T-helper 17 cell (primary cell): ENCODE measurements around the gene RAB6D. TPM values are rescaled to one million over a fixed set of nuclear protein-coding genes. Genes with fewer than 3 reads are reported as not detected.
"Not testable (repeated sequence)": the region's sequence is repeated elsewhere in the genome, so short reads cannot be mapped to it uniquely, and the experiment has no call there.

ENCODE experiments used
- ATAC-seq: fragments of 150-1000 bp; cut with Tn5 transposase; 2 replicates; pipeline ENCODE4 v1.10.0; 2021; ENCODE audit warnings: mild to moderate bottlenecking, moderate library complexity
- DNase-seq, 3 donors: peaks; one replicate each; pipeline versions ENCODE4 v3.0.0 to v3.0.0-alpha.2; 2020 to 2021
- H3K9me3 ChIP-seq: one replicate; pipeline ENCODE4 v1.7.0; 2013; ENCODE audit warnings: low read length, mild to moderate bottlenecking; ENCODE audit not compliant: control insufficient read depth, poor library complexity, severe bottlenecking
- H3K27ac Mint-ChIP-seq: one replicate; pipeline ENCODE4 v1.8.0; 2022; ENCODE audit warnings: mild to moderate bottlenecking, moderate library complexity, mixed read lengths
- H3K27me3 Mint-ChIP-seq: one replicate; pipeline ENCODE4 v1.8.0; 2022; ENCODE audit warnings: mixed read lengths
- H3K36me3 Mint-ChIP-seq: one replicate; pipeline ENCODE4 v1.8.0; 2022; ENCODE audit warnings: low read depth, mixed read lengths
- H3K4me1 Mint-ChIP-seq: one replicate; pipeline ENCODE4 v1.8.0; 2022; ENCODE audit warnings: mild to moderate bottlenecking, mixed read lengths
- H3K4me3 Mint-ChIP-seq: one replicate; pipeline ENCODE4 v1.8.0; 2022; ENCODE audit warnings: mild to moderate bottlenecking, moderate library complexity, mixed read lengths
- total RNA-seq, 4 donors: library from RNA in 2 of 4; stranded (reverse) in 2 of 4; gene quantifications; one replicate each; pipeline ENCODE4 v1.2.3 and lab custom pipeline; 2022 to 2026

The RAB6D gene
- total RNA-seq, 2 donors from 2014 or later, result not detected

- peaks cover 24% of the 10 kb centered on the region for H3K27me3 Mint-ChIP-seq
- not testable (repeated sequence) for H3K36me3 Mint-ChIP-seq, H3K9me3 ChIP-seq, ATAC-seq, H3K4me1 Mint-ChIP-seq, DNase-seq, H3K27ac Mint-ChIP-seq, H3K4me3 Mint-ChIP-seq
These were observed 16.9 kb downstream of the RAB6D start for GRCh38 chr2:131347035-131347434.

- not testable (repeated sequence) for ATAC-seq, DNase-seq, H3K9me3 ChIP-seq, H3K27ac Mint-ChIP-seq, H3K36me3 Mint-ChIP-seq, H3K4me1 Mint-ChIP-seq, H3K4me3 Mint-ChIP-seq
- peaks cover 40% of the 10 kb centered on the region for H3K27me3 Mint-ChIP-seq
These were observed 24.7 kb downstream of the RAB6D start for GRCh38 chr2:131339307-131339706.

GRCh38 chr2:131335319-131335718 lies 28.6 kb downstream of the RAB6D start:
- H3K27me3 Mint-ChIP-seq, result peaks cover 58% of the 10 kb centered on the region
- not testable (repeated sequence) for H3K9me3 ChIP-seq, DNase-seq, H3K36me3 Mint-ChIP-seq, H3K27ac Mint-ChIP-seq, ATAC-seq, H3K4me3 Mint-ChIP-seq, H3K4me1 Mint-ChIP-seq

- H3K9me3 ChIP-seq, DNase-seq, H3K4me3 Mint-ChIP-seq, H3K36me3 Mint-ChIP-seq, ATAC-seq, H3K4me1 Mint-ChIP-seq, H3K27ac Mint-ChIP-seq: not testable (repeated sequence)
- peaks cover 54% of the 10 kb centered on the region for H3K27me3 Mint-ChIP-seq
These were observed 31.3 kb downstream of the RAB6D start for GRCh38 chr2:131332709-131333108.

- H3K9me3 ChIP-seq, H3K36me3 Mint-ChIP-seq, ATAC-seq, H3K4me1 Mint-ChIP-seq, H3K27ac Mint-ChIP-seq, H3K4me3 Mint-ChIP-seq, DNase-seq: not testable (repeated sequence)
- H3K27me3 Mint-ChIP-seq, result peaks cover 44% of the 10 kb centered on the region
These were observed 33.0 kb downstream of the RAB6D start for GRCh38 chr2:131331000-131331399.

GRCh38 chr2:131322209-131322608 lies 41.8 kb downstream of the RAB6D start:
- Mint-ChIP-seq H3K4me3 (no peak overlapping the region), H3K27me3 (peaks cover 22% of the 10 kb centered on the region), H3K27ac (no peak overlapping the region), H3K4me1 (no peaks in the 10 kb centered on the region), H3K36me3 (peaks cover 3% of the 10 kb centered on the region)
- no peaks in the 10 kb centered on the region for H3K9me3 ChIP-seq
- ATAC-seq (no peak), DNase-seq (no peak)

- ATAC-seq, H3K36me3 Mint-ChIP-seq, H3K27ac Mint-ChIP-seq, DNase-seq, H3K4me3 Mint-ChIP-seq, H3K4me1 Mint-ChIP-seq, H3K9me3 ChIP-seq: not testable (repeated sequence)
- peaks cover 22% of the 10 kb centered on the region for H3K27me3 Mint-ChIP-seq
These were observed 42.6 kb downstream of the RAB6D start for GRCh38 chr2:131321344-131321743.

- not testable (repeated sequence) for H3K27ac Mint-ChIP-seq, H3K9me3 ChIP-seq, ATAC-seq, DNase-seq, H3K4me3 Mint-ChIP-seq, H3K4me1 Mint-ChIP-seq, H3K36me3 Mint-ChIP-seq
- H3K27me3 Mint-ChIP-seq, result peaks cover 20% of the 10 kb centered on the region
These were observed 53.0 kb downstream of the RAB6D start for GRCh38 chr2:131311001-131311400.

Other genes with a start within 250 kb of the RAB6D start
- under 1 TPM in 1 of 2 donors, not detected in 1; 0.34 TPM for gene POTEE, start 154.6 kb downstream of the RAB6D start, total RNA-seq
- gene TUBA3D, start 112.0 kb upstream of the RAB6D start, total RNA-seq, result not detected
- gene MZT2A, start 128.2 kb upstream of the RAB6D start, total RNA-seq, result 10 to 100 TPM; 58.4 to 89.1 TPM
- 1 to 10 TPM; 1.4 to 2.3 TPM for gene CCDC74A, start 163.7 kb upstream of the RAB6D start, total RNA-seq